ENCODE measurements around the gene LINS1.
"Not testable (repeated sequence)": the region's sequence is repeated elsewhere in the genome, so short reads cannot be mapped to it uniquely, and the experiment has no call there.

The LINS1 gene

GRCh38 chr15:100601617-100602063, 344 bp downstream of the LINS1 start:
- no peak for DNase-seq

DNA sequence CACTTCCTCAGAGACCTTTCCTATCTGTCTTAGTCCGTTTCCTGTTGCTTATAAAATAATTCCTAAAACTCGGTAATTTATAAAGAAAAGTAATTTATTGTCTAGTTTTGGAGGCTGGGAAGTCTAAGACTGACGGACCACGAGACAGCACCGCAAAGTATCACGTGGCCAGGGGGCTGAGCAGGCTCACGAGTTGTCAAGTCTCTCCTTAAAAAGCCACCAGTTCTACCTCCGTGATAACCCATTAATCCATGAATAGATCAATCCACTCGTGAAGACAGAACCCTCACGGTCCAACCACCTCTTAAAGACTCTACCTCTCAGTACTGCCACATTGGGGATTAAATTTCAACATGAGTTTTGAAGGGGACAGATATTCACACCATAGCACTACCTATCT, 821 bp downstream of the LINS1 start:
- no peak for DNase-seq

GRCh38 chr15:100598655-100599054, 3.3 kb downstream of the LINS1 start:
- no peak for DNase-seq

- DNase-seq: no peak
Measured at GRCh38 chr15:100597862-100598261, 4.1 kb downstream of the LINS1 start.

GRCh38 chr15:100596792-100597191, 5.2 kb downstream of the LINS1 start:
- no peak for DNase-seq

DNA sequence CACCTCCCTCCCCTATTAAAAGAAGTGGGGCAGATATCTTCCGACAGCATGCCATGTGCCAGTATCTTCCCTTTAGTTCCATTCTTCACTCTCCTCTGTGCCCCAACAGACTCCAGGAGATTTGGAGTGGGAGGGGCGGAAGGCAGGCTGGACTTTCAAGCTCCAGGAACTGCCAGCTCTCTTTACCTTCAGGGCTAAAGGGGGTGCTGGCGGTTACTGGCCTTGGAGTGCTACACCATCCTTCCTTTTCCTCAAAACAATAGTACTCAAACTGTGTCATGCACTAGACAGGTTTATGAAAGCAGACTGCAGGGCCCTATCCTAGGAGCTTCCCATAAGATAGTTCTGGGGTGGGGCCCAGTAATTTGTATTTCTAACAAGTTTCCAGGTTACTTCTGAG, 6.0 kb downstream of the LINS1 start:
- DNase-seq: no peak

DNA sequence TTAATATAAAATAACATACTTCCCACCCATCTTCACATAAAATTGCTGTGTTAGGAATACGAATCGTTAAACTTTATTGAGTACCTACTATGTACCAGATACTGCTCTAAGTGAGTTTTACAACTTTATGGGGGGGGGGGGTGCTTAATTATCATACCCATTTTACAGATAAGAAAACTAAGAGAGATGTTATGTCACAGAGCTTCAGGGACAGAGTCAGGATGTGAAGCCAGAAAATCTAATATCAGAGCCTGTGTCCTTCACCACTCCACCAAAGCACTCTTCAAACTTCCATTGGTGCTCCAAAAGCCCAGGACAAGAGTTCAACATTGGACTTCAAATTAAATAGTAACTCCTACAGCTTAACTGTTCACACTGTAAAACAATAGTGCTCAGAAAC, 8.6 kb downstream of the LINS1 start:
- no peak for DNase-seq

- no peak for DNase-seq
Measured at GRCh38 chr15:100592898-100593297, 9.1 kb downstream of the LINS1 start.

- no peak for DNase-seq
Measured at GRCh38 chr15:100591835-100592234, 10.1 kb downstream of the LINS1 start.

DNA sequence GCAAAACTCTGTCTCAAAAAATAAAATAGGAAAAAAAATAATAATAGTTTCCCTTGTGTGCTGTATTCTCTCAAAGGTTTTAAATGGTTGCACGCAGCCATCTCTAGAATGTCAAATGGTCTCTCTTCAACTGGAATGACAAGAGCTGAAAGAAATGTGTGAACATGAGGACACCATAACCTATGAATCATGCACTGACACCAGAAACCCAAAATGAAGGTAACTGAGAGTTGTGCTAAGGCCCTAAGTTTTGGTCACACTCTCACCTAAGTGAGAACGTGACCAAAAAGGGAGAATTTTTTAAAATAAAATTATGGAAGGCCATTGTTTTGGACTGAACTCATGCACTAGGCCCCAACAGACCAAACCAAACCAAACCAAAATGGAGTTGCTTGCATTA, 10.8 kb downstream of the LINS1 start:
- DNase-seq: not testable (repeated sequence)

DNA sequence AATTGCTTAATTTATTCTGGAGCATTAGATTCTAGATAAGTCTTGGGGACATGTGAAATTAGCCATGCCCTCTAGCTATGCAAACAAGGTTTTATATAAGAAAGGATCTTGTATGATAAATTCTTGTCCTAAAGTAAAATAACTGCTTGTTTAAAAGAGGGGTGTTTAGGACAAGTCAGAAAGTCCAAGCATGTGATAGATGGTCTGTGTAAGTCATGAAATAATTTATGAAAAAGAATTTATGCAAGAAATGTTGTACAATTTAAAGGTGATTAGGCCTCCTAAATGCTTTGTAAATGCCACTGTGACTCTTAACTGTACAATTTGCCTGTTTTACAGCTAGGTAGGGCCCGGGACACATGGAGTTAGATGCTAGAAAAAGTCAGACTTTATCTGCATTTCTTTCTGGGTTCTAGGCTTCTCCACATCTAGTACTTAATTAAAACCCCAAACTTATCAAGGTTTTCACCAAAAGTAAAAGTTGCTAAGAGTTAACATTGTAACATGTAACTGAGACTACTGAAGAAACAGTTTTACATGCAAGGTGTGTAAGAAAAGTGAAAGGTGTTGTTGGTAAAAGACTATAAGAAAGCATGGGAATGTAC, 13.2 kb downstream of the LINS1 start:
- no peak for DNase-seq

GRCh38 chr15:100580414-100580813, 21.6 kb downstream of the LINS1 start:
- no peak for DNase-seq

DNA sequence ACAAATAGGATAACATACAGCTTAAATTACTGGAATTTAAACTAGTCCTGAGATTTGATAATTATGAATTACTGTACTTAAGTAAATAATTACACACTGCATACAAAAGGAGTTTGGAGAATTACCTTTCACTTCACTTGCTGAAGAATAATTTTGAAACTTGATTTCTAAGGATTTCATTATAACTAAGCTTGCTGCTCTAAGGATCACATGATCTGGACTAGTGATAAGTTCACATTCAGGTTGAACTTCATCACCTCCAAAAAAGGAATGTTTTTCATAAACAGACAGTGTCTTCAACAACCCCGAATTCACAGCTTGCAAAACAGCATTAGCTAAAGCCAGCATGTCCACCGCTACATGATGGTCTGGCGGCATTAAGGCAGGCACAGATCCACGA, 28.5 kb downstream of the LINS1 start:
- DNase-seq: no peak

- no peak for DNase-seq
Measured at GRCh38 chr15:100572362-100572983, 29.5 kb downstream of the LINS1 start.

GRCh38 chr15:100571592-100572167, 30.3 kb downstream of the LINS1 start:
- no peak for DNase-seq

GRCh38 chr15:100570735-100571313, 31.2 kb downstream of the LINS1 start:
- DNase-seq: no peak

DNA sequence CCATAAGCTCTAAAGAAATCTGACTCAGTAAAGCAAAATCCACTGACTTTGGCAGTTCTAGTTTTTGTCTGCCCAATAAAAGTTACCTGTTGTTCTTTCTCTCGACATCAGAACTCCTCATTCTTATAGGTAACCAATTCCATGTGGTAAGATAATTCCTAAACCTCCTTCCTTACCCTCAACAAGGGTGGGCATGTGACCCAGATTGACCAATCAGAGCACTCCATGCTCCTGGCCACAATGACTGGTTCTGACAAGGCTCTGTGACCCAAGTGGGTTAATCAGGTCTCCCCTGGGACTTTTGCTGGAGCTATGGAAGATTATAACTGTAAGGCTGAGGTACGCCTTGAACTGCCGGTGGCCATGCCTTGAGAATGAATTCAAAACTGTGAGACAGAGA, 31.7 kb downstream of the LINS1 start:
- DNase-seq: no peak

DNA sequence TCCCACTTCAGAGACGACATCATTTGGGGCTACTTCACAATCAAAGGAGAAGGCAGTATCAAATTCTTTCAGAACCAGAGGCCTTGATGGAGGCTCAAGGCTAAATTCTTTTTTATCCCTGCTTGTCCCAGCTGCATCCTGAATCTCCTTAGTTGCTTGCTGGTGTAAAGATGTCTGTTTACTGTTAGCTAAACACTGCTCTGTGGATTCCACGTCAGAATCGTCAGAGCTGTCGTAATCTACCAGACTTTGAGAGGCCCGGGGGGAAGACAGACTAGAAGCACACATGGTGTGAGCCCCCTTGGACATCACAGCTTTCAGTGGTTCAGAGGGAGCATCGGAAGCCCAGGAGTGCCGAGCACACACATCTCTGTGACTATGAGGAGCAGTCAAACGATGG, 32.6 kb downstream of the LINS1 start:
- DNase-seq: no peak

- no peak for DNase-seq
Measured at GRCh38 chr15:100566850-100567628, 34.9 kb downstream of the LINS1 start.

GRCh38 chr15:100565591-100565990, 36.4 kb downstream of the LINS1 start:
- no peak for DNase-seq

DNA sequence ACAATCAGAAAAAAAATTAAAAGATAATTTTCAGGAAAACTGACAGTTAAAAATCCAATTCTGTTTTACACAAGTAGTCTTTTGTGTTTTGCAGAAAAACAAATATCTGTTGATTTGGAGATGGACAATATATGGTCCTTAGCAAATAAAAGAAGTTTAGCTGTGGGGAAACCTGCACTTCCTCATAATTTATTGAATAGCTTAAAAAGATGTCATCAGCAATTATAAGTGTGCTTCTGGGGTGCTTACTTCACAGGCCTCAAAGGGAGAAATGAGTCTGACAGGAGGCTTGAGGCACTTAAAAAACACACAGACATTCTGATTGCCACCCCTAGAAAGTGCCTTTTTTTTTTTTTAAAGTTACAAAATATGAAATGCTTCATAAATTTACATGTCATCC, 41.7 kb downstream of the LINS1 start:
- no peak for DNase-seq

- no peak for DNase-seq
Measured at GRCh38 chr15:100559330-100559729, 42.7 kb downstream of the LINS1 start.

DNA sequence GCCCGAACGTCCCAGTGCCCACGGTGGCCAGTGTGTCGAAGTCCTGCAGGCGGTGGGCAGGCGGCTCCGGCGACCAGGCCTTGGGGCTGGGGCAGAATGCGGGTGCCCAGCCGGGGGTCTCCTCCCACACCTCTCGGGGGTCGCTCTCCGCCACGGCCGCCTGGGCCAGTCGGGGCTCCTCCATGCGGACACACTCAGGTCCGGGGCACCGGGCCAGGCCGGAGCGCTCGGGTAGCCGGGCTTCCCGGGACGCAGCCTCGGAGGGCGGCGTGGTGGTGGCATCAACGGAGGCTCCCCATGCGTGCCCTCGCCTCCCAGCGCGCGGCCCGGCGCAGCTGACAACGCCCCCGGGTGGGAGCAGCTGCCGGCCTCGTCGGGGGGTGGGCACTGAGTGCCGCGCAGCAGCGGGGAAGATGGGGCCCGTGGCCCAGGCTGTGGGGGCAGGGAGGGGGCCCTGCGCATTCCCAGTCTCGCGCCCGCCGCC, 43.2 kb downstream of the LINS1 start:
- no peak for DNase-seq

Data from NCI-H510A (cell line).